GM19193 (cell line): ENCODE measurements around the gene ZSCAN1.
A peak's percentile ranks its signal among the peaks of the same experiment; 100 is the strongest.

ENCODE experiments used
- POLR2A ChIP-seq: IDR thresholded peaks from 4 replicates; pipeline ENCODE4 v1.6.1; 2011; ENCODE audit not compliant: insufficient read depth, insufficient read length; ENCODE audit errors: extremely low read depth

Gene ZSCAN1

GRCh38 chr19:58086825-58087710 lies 53.2 kb downstream of the ZSCAN1 start:
- no peak for TF ChIP-seq POLR2A

DNA sequence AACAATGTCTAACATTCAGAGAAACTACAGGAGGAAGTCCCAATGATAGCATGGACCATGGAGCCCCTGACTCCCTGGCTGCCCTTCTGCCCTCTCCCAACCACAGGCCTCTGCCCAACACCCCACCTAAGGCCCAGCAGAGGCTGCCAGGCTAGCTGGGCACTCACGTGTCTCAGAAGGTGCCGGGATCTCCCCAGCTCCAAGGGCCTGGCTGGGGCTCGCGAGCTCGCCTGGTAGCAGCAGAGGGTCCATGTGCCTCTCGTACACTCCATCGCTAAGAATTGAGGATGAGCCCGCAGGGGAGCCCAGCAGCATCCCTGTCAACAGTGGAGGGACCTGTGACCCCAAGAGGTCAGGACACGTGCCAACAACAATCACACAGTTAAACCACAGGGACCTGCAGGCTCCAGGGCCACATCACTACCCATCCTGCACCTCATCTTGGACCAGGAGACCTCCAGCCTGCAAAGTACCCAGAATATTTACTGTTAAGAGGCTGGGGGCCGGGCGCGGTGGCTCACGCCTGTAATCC lies 54.8 kb downstream of the ZSCAN1 start:
- TF ChIP-seq POLR2A: no peak

GRCh38 chr19:58089846-58090245 lies 56.0 kb downstream of the ZSCAN1 start:
- TF ChIP-seq POLR2A: no peak

- no peak for TF ChIP-seq POLR2A
These were observed 57.6 kb downstream of the ZSCAN1 start for GRCh38 chr19:58091251-58091995.

DNA sequence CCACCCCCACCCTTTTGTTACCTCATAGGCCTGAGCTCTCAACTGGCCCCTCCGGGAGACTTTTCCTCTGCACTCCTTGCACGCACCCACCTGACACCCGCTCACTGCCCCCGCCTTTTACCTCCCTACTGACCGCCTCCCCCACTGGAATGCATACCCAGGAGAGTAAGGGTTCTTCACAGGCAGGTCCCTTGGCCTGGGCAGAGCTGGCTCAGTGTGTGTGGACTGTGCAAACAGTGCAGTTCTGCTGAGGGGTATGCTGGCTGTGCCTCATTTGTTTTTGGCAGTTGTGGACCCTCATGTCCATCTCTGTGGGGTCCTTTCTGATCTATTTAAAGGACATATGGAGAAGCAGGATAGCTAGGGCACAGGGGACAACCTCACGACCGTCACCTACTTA lies 59.2 kb downstream of the ZSCAN1 start:
- no peak for TF ChIP-seq POLR2A

GRCh38 chr19:58095328-58095727 lies 61.5 kb downstream of the ZSCAN1 start:
- no peak for TF ChIP-seq POLR2A

GRCh38 chr19:58096884-58097283 lies 63.1 kb downstream of the ZSCAN1 start:
- no peak for TF ChIP-seq POLR2A

- TF ChIP-seq POLR2A: no peak
These were observed 63.5 kb downstream of the ZSCAN1 start for GRCh38 chr19:58097349-58097748.

- TF ChIP-seq POLR2A: peak; percentile 17
These were observed 64.2 kb downstream of the ZSCAN1 start, which contains the start of gene ZSCAN18 for GRCh38 chr19:58097781-58098681. Gene ZSCAN18, minus strand, starts transcription at chr19:58098231. Its CDS starts 7,964 bp downstream, at chr19:58090267.

GRCh38 chr19:58098682-58098998 lies 64.8 kb downstream of the ZSCAN1 start:
- no peak for TF ChIP-seq POLR2A
